Mesenteric fat pad (tissue), 1 donor: ENCODE results near the gene RTN4IP1. TPM values are rescaled to one million over a fixed set of nuclear protein-coding genes. Genes with fewer than 3 reads are reported as not detected.

Experiments
- DNase-seq: peaks from one replicate; pipeline ENCODE4 v3.0.0-alpha.2; 2020; ENCODE audit warnings: low spot score
- long read RNA-seq: library from polyadenylated mRNA; unstranded; transcript quantifications from one replicate; pipeline ENCODE4 v2.0.0, GENCODE V29; 2020
- total RNA-seq: library from RNA; stranded (reverse); fragmentation: NEBNext Ultra II Directional; extraction: Animal tissue kit (Norgen Biotek cat#: 25700); gene quantifications from one replicate; pipeline ENCODE4 v1.2.1, GENCODE V29; 2021
- donor health status: DM: yes; HTN: yes; CAD: no.

The RTN4IP1 gene, protein sequence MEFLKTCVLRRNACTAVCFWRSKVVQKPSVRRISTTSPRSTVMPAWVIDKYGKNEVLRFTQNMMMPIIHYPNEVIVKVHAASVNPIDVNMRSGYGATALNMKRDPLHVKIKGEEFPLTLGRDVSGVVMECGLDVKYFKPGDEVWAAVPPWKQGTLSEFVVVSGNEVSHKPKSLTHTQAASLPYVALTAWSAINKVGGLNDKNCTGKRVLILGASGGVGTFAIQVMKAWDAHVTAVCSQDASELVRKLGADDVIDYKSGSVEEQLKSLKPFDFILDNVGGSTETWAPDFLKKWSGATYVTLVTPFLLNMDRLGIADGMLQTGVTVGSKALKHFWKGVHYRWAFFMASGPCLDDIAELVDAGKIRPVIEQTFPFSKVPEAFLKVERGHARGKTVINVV
- 4.8 TPM for total RNA-seq
- long read RNA-seq, transcript RTN4IP1-201 (9 exons, 1,682 nt), result major isoform, 10 of 14 reads
- long read RNA-seq, partial matches to known transcripts, result 0 of 14 reads
- long read RNA-seq, other reads (novel, unspliced or antisense), result 4 of 14 reads

DNA sequence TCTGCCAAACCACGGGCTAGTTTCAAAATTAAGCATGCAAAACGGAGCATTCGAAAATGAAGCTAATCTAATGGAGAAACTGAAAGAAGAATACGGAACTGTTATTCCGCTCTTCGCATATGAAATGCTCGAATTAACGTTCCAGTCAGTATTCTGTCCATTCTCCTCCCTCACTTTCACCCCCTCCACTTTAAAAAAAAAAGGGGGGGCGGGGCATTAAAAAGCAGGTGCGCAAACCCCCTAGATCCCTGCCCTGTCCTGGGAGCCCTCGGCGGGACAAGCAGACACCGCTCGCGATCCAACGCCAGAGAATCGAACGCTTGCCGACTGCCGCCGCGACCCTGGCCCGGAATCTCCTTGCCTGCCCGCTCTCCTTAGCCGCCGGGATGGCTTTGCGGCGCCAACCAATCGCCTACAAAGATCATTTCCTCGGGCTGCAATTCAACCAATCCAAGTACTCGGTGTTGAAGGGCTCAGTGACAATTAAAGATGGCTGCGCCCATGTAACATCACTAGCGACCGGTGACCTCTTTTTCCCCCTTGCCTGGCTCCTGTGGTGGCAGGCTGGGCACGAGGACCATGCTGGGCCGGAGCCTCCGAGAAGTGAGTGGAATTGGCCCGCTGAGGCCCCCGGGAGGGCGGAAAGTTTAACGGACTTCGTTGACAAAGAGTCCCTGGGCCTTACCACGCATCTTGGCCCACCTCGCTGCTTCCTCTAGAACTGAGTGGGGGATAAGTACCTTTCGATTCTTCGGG, at the start of gene RTN4IP1, which contains the start of gene QRSL1:
TSS of gene RTN4IP1 (minus strand) at position 396 of the 756 bp plus-strand sequence. CDS start 477 bp downstream, outside the sequence.
TSS of gene QRSL1 (plus strand) at position 476 of the 756 bp plus-strand sequence. CDS start at position 580, 104 bp downstream.
- DNase-seq, result no peak

DNA sequence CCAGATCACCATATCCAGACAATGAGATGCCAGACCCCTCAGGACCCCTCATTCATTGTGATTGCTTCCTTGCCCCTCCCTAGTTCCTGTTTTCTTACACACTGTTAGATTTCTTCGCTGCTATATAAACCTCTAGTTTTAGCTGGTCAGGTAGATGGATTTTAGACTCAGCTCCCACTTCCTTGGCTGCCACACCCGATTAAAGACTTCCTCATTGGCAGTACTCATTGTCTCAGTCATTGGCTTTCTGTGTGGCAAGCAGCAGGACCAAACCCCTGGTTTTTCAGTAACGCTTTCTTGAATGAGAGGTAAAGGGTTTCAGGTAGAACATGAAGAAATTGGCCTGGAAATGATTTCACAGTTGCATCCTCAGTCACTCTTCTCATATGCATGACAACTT, 48.0 kb upstream of the RTN4IP1 start:
- no peak for DNase-seq

DNA sequence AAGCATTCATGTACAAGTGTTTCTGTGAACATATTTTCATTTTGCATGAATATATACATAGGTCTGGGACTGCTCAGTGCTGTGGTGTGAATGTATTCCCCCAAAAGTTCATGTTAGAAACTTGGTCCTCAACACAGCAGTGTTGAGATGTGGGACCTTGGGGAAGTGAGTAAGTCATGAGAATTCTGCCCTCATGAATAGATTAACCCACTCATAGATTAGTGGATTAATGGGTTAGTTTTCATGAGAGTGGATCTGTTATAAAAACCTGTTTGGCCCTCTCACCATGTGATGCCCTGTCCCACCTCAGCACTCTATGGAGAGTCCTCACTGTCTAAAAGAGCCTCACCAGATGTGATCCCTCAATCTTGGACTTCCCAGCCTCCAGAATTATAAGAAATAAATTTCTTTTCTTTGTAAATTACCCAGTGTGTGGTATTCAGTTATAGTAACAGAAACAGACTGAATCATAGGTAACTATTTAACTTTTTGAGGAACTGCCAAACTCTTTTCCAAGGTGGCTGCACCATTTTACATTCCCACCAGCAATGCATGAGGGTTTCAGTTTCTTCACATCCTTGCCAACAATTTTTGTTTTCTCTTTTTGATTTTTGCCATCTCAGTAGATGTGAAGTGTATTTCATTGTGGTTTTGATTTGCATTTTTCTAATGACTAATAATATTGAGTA, 45.4 kb upstream of the RTN4IP1 start:
- no peak for DNase-seq

- no peak for DNase-seq
Observed at GRCh38 chr6:106671651-106672050, 42.4 kb upstream of the RTN4IP1 start.

GRCh38 chr6:106670236-106670635, 40.9 kb upstream of the RTN4IP1 start:
- DNase-seq, result no peak

GRCh38 chr6:106667022-106667402, 37.7 kb upstream of the RTN4IP1 start:
- DNase-seq, result no peak

GRCh38 chr6:106666282-106667021, 37.2 kb upstream of the RTN4IP1 start:
- DNase-seq, result no peak

GRCh38 chr6:106662458-106662857, 33.2 kb upstream of the RTN4IP1 start:
- DNase-seq, result no peak

DNA sequence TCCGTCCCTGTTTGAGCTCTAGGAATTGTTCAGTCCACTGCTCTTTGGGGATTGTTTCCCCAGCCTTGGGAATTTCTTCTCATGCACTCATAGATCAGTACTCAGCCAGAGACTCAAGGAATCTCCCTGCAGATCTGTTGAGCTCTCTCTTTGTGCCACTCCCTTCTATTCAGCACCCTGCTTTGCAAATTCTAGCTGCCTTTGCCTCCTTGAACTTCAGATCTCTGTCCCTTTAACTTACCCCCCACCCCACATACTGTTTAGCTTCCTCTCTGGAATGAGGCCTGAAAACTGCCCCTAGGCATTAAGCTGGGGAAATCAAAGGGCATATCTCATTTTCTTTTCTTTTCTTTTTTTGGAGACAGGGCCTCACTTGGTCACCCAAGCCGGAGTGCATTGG, 30.6 kb upstream of the RTN4IP1 start:
- DNase-seq, result no peak

DNA sequence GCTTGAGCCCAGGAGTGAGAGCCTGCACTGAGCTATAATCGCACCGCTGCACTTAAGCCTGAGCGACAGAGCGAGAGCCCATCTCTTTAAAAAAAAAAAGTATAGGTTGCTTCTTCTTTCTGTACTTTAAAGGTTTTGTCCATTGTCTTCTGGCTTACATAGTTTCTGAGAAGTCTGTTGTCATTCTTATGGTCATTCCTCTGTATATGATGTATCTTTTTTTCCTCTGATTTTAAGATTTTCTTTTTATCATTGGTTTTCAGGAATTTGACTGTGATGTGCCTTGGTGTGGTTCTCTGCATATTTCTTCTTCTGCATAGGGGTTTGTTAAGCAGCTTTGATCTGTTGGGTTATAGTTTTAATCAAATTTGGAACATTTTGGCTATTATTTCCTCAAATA, 29.2 kb upstream of the RTN4IP1 start:
- DNase-seq, result no peak

GRCh38 chr6:106648651-106649308, 19.5 kb upstream of the RTN4IP1 start:
- no peak for DNase-seq

GRCh38 chr6:106643061-106643460, 13.8 kb upstream of the RTN4IP1 start:
- DNase-seq, result no peak

GRCh38 chr6:106642476-106642875, 13.2 kb upstream of the RTN4IP1 start:
- no peak for DNase-seq

GRCh38 chr6:106639812-106640211, 10.5 kb upstream of the RTN4IP1 start:
- DNase-seq, result no peak

GRCh38 chr6:106637717-106638341, 8.5 kb upstream of the RTN4IP1 start:
- no peak for DNase-seq

GRCh38 chr6:106637051-106637716, 7.9 kb upstream of the RTN4IP1 start:
- DNase-seq, result no peak

- DNase-seq, result no peak
Observed at GRCh38 chr6:106634565-106634964, 5.3 kb upstream of the RTN4IP1 start.

DNA sequence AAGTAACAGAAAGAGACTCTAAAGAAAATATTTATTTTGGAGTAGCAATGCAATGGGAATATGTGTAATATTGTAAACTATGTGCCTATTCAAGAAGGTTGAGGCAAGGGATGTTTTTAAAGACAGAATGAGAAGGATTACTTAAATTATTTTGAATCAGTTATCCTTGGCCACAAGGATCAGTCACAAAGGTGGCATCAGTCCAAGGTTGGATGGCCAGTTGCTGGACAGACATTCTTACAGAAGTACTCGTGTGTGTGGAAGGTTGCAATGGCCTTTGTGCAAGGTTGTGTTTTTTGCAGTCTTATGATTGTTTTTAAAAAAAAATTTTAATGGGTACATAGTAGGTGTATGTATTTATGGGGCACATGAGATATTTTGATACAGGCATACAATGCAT, 2.0 kb upstream of the RTN4IP1 start:
- no peak for DNase-seq

DNA sequence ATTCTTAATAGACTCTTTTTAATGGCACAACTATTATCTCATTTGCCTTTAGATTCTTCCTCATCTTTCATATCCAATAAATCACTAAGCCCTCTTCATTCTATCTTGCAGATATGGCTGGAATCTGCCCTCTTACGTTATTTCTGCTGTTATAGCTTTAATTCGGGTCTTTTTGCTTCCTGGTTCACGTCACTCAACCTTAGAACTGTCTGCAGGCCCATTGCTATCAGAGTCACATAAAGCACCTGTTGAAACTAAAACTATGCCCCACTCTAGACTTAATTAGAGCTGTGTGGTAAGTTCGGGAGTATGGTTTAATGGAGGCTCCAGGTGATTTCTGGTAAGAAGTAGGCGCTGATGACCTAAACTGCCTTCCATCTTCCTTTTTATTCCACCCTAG, 1.1 kb upstream of the RTN4IP1 start:
- no peak for DNase-seq

DNA sequence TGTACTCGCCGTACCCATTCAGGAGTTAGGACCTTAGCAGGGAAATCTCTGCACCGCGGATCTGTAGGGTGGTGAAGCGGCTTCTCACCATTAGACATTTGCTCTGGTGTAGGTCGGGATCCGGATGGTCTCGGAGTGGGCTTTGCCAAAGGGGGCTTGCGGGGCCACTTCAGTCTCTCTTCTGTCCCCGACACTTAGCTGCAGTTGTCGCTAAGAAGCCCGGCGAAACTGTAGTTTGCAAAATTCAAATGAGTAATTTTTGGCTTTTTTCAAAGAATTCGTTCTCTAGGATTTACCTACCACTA, 513 bp upstream of the RTN4IP1 start:
- DNase-seq, result no peak
